ENCODE measurements around the gene SFSWAP.

The SFSWAP gene

DNA sequence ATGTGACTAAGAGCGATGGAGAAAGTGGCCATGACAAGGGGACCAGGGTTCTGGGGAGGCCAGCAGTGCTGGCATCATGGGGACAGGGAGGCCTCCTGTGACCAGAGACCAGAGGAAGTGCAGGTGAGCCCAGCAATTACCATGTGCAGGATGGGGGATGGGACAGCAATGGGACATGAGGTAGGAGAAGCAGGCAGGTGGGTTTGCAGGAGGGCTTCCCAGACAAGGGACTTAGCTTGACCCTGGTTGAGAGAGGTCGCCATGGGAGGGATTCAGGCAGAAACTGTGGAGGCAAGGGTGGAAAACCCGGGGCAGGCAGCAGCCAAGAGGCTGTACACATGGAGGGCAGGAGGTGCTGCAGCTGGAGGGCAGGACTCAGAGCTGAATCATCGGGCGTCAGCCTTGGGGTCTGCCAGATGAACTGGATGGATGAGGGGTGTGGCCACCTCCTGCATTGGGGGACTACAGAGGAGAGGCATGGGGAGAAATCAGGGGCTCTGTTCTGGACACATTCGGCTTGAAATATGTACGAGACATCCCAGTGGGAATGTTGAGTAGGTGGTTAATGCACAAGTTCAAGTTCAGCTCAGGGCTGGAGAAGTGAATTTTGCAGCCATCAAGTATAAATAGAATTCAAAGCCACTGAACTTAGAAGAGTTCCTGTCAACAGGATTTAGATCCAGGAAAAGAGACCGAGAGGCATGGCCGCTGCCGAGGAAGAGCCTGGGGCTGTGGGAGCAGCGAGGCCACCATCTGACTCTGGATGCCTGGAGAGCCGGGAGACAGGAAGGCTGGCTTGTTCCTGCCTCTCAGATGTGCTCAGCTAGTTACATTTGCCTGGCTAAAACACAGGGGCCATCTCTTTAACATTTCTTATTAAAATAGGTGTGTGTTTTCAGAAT, 36.6 kb downstream of the SFSWAP start:
- TF ChIP-seq GATA3 (IDR thresholded peaks at IDR 0.05; ENCODE audit: low read depth, low read length) = no peak
- TF ChIP-seq GATA2 (IDR thresholded peaks at IDR 0.05; ENCODE audit: low read depth, low read length) = no peak

GRCh38 chr12:131749618-131750315, 38.9 kb downstream of the SFSWAP start:
- TF ChIP-seq GATA3 (IDR thresholded peaks at IDR 0.05; ENCODE audit: low read depth, low read length) = no peak
- TF ChIP-seq GATA2 (IDR thresholded peaks at IDR 0.05; ENCODE audit: low read depth, low read length) = no peak

DNA sequence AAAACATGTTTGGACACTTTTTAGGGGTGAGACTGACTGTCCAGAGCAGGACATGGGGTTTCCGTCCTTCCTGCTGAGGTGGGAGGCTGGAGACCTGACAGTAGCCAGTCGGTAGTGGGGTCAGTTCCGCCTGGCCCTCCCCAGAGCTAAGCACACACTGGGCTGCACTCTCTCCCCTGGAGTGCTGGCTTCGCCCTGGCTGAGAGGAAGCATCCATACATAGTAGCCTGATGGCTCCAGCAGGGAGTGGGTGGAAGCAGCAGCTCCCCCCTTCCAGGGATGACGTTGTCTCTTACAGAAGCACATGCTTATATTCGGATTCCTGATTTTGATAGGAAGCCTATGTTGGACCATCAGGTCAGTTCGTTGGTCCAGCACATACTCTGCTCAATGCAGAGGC, 40.4 kb downstream of the SFSWAP start:
- no peak for TF ChIP-seq GATA3 (IDR thresholded peaks at IDR 0.05; ENCODE audit: low read depth, low read length)

- TF ChIP-seq GATA3 (IDR thresholded peaks at IDR 0.05; ENCODE audit: low read depth, low read length) = no peak
- TF ChIP-seq GATA2 (IDR thresholded peaks at IDR 0.05; ENCODE audit: low read depth, low read length) = no peak
Observed at GRCh38 chr12:131752451-131752850, 41.6 kb downstream of the SFSWAP start.

DNA sequence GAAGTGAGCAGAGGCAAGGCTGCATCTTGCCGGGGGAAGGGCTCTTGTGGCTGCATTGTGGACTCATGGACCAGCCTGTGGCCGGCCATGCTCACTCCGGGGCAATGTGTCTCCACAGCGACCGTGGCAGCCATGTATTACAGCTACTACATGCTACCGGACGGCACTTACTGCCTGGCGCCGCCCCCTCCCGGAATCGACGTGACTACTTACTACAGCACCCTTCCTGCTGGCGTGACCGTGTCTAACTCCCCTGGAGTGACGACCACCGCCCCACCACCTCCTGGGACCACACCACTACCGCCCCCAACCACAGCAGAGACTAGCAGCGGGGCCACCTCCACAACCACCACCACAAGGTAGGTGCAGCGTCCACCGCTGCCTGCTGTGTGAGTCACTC, 42.1 kb downstream of the SFSWAP start:
- TF ChIP-seq GATA2 (IDR thresholded peaks at IDR 0.05; ENCODE audit: low read depth, low read length) (no peak), GATA3 (IDR thresholded peaks at IDR 0.05; ENCODE audit: low read depth, low read length) (no peak)

DNA sequence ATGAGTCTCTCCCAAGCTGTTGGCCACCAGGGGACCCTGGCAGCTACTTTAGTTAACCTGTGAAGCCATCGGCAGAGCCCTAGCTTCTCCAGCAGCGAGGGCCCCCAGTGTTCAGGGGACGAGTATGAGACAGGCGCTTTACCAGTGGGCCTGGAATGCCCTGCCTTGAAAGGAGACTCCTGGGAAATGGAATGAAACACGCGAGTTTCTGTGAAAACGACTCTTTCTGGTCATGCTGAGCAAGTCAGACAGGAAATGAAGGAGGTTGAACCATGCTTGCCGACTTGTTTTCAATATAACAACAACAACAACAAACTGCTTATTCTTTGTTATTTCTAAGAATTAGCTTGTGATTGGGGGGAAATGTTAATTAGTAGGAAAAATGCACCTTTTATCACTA, 42.9 kb downstream of the SFSWAP start:
- TF ChIP-seq GATA3 (IDR thresholded peaks at IDR 0.05; ENCODE audit: low read depth, low read length) = no peak
- TF ChIP-seq GATA2 (IDR thresholded peaks at IDR 0.05; ENCODE audit: low read depth, low read length) = no peak

- no peak for TF ChIP-seq GATA2 (IDR thresholded peaks at IDR 0.05; ENCODE audit: low read depth, low read length)
- no peak for TF ChIP-seq GATA3 (IDR thresholded peaks at IDR 0.05; ENCODE audit: low read depth, low read length)
Observed at GRCh38 chr12:131754184-131754583, 43.3 kb downstream of the SFSWAP start.

- no peak for TF ChIP-seq GATA3 (IDR thresholded peaks at IDR 0.05; ENCODE audit: low read depth, low read length)
- no peak for TF ChIP-seq GATA2 (IDR thresholded peaks at IDR 0.05; ENCODE audit: low read depth, low read length)
Observed at GRCh38 chr12:131755305-131756113, 44.6 kb downstream of the SFSWAP start.

DNA sequence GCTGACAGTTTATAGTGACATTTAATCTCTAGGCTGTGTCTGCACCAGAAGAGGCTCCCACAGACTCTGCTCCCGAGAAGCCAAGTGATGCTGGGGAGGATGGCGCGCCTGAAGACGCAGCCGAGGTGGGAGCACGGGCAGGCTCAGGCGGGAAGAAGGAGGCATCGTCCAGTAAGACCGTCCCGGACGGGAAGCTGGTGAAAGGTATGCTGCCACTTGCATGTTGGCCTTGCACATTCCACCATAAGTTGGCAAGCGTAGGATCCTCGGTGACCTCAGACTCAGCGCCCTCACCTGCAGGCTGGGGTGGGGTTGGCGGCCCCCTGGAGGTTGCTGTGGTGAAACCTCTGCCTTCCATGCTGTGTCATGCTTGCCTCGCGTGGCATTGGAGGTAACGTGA, 45.6 kb downstream of the SFSWAP start:
- TF ChIP-seq GATA2 (IDR thresholded peaks at IDR 0.05; ENCODE audit: low read depth, low read length) (no peak), GATA3 (IDR thresholded peaks at IDR 0.05; ENCODE audit: low read depth, low read length) (no peak)

DNA sequence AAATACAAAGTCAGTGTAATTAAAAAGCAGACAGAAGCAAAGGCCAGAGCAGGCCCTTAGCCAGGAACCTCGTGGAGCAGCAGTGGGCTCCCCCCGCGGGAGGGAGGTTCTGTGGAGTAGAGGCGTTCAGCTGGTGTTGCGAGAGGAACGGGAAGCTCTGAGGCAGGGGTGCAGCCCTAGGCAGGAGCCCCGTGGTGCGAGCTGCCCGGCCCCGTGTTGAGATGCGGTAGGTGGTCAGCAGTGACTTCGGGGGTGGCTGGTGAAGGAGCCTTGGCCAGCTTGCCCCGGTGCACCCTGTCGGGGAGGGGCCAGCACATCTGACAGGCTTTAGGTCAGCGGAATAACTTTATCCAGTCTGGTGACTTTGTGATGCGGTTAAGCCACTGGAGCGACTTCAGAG, 46.2 kb downstream of the SFSWAP start:
- TF ChIP-seq GATA3 (IDR thresholded peaks at IDR 0.05; ENCODE audit: low read depth, low read length) (no peak), GATA2 (IDR thresholded peaks at IDR 0.05; ENCODE audit: low read depth, low read length) (no peak)

GRCh38 chr12:131758016-131758739, 47.3 kb downstream of the SFSWAP start:
- TF ChIP-seq GATA3 (IDR thresholded peaks at IDR 0.05; ENCODE audit: low read depth, low read length) (no peak), GATA2 (IDR thresholded peaks at IDR 0.05; ENCODE audit: low read depth, low read length) (no peak)

DNA sequence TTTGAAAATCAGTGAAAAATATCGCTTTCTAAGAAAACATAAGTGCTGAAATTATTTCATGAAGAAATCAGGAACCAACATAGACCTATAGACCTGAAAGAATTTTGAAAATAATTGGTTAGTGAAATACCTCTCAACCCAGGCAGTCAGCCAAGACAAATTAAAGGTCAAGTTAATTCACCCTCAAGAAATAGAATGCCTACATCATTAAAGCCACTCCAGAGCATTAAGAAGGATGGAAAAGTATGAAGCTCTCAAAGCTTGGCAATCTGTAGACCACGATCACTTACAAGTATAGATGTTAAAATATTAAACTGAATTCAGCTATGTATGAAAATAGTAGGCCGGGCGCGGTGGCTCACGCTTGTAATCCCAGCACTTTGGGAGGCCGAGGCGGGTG, 48.3 kb downstream of the SFSWAP start:
- no peak for TF ChIP-seq GATA2 (IDR thresholded peaks at IDR 0.05; ENCODE audit: low read depth, low read length)
- TF ChIP-seq GATA3 (IDR thresholded peaks at IDR 0.05; ENCODE audit: low read depth, low read length) = no peak

DNA sequence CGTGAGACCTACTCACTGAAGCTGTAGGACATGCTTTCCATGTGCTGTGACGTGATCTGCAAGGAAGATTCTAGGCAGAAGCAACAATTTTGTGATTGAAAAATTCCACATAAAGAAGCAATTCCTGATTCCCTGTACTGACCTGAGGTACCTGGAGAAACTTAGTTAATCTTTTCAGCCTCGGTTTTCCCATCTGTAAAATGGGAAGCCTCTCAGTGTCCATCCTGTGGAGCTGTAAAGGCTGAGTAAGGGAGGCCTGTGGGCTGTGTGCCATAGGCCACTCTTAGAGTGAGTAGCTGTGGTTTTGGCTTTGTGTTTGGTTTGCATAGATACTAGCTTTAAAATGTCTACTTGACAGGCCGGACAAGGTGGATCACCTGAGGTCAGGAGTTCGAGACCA, 50.7 kb downstream of the SFSWAP start:
- TF ChIP-seq GATA2 (IDR thresholded peaks at IDR 0.05; ENCODE audit: low read depth, low read length) = no peak
- TF ChIP-seq GATA3 (IDR thresholded peaks at IDR 0.05; ENCODE audit: low read depth, low read length) = no peak

DNA sequence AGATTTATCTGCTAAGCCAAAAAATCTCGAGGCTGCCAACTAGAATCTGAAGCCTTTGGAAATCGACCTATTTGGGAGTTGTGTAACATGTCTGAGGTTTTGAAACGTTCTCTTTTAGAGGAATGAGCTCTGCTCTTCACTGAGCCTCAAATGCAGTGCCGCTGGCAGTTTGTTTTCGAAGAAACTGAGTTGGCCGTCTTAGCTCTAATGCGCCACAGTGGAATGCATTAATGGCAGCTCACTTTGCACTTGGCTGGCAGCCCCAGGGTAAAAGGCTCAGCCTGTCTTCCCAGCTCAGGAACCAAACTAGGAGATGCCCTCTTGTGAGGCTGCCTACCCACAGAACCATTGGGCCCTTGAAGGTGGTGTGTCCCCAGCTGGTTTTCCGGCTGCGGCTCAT, 53.8 kb downstream of the SFSWAP start:
- TF ChIP-seq GATA3 (IDR thresholded peaks at IDR 0.05; ENCODE audit: low read depth, low read length) = no peak
- TF ChIP-seq GATA2 (IDR thresholded peaks at IDR 0.05; ENCODE audit: low read depth, low read length) = no peak

Data from SH-SY5Y (cell line).